Measurements from ENCODE around the gene CAPRIN2. TPM values are rescaled to one million over a fixed set of nuclear protein-coding genes. Genes with fewer than 3 reads are reported as not detected.

CAPRIN2 gene
- total and polyA plus RNA-seq, 2 of the 4 experiments (the other 2 are of a cell fraction): 18.9 to 23.8 TPM

DNA sequence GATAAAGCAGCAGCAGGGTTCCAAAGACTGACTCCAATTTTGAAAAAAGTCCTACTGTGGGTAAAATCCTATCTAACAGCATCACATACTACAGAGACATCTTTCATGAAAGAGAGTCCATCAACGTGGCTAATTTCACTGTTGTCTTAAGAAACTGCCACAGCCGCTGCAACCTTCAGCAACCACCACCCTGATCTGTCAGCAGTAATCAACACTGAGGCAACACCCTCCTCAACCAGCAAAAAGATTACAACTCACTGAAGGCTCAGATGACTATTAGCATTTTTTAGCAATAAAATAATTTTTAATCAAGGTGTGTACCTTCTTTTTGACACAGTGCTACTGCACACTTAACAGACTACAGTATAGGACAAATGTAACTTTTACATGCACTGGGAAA, 6.6 kb downstream of the CAPRIN2 start:
- no peak overlapping the region for H2BK5ac ChIP-seq (ENCODE audit: low read depth, low read length, poor library complexity, severe bottlenecking)
- CTCF ChIA-PET: no interaction called here

More for the DNA sequence above, 6.6 kb downstream of the CAPRIN2 start:
- POLR2A ChIA-PET (ENCODE audit: unreplicated experiment): no interaction called here
- Histone ChIP-seq H3K9me1 (ENCODE audit: insufficient read depth, low read length) (peaks cover 5% of the 10 kb centered on the region; the same call in 1 of the 2 replicates), H3K9ac (ENCODE audit: low read depth, low read length) (no peak overlapping the region), H3K56ac (ENCODE audit: extremely low read depth, insufficient read depth, low read length) (no peak overlapping the region), H2AK9ac (replicated peaks; ENCODE audit: low read depth, low read length, poor library complexity) (no peak overlapping the region), H3K36me3 (ENCODE audit: control insufficient read depth, insufficient read depth, low read length) (peaks cover 10% of the 10 kb centered on the region; the same call in 1 of the 2 replicates), H3K14ac (replicated peaks; ENCODE audit: low read depth, low read length) (no peak overlapping the region), H2BK15ac (ENCODE audit: low read depth, low read length) (no peak overlapping the region), H4K91ac (ENCODE audit: insufficient read depth, low read depth, low read length) (no peak overlapping the region), H2AK5ac (ENCODE audit: low read depth, low read length) (no peak overlapping the region), H3K4ac (ENCODE audit: low read depth, low read length) (no peak overlapping the region), H4K8ac (ENCODE audit: low read depth in 2 of 2, low read length in 2 of 2) (no peak overlapping the region), H2BK120ac (ENCODE audit: low read depth, low read length) (no peak overlapping the region), H3K18ac (ENCODE audit: low read depth, low read length) (no peak overlapping the region), H3K23ac (ENCODE audit: low read depth, low read length) (no peak overlapping the region), H3K4me1 (ENCODE audit: control insufficient read depth, insufficient read depth, low read length) (peaks cover 1% of the 10 kb centered on the region; the same call in 1 of the 2 replicates), H4K5ac (ENCODE audit: low read depth, low read length) (no peak overlapping the region), H3K27ac (ENCODE audit: insufficient read depth, low read length) (no peak overlapping the region), H2BK20ac (ENCODE audit: low read depth, low read length) (no peak overlapping the region), H3K4me2 (ENCODE audit: low read depth, low read length) (no peak overlapping the region), H3K4me3 (ENCODE audit: insufficient read depth, low read depth, low read length) (no peak overlapping the region), H4K20me1 (ENCODE audit: insufficient read depth, low read length) (no peaks in the 10 kb centered on the region), H2AFZ (replicated peaks; ENCODE audit: low read length, poor library complexity) (no peak overlapping the region), H3K79me1 (ENCODE audit: low read depth in 1 of 2, low read length in 2 of 2) (peaks cover 37 to 70% of the 10 kb centered on the region in 2 experiments), H3K27me3 (ENCODE audit: control insufficient read depth, insufficient read depth, low read length) (no peaks in the 10 kb centered on the region), H3K9me3 (ENCODE audit: control insufficient read depth, insufficient read depth, low read length) (no peaks in the 10 kb centered on the region)
- no peak for DNase-seq
- dilution Hi-C loops (cut with HindIII; ENCODE audit: low sequenced_read_pairs, unreplicated experiment): no loop called here
- no peak for TF ChIP-seq MXI1 (IDR thresholded peaks at IDR 0.05; ENCODE audit: borderline replicate concordance, low read depth, low read length)
- TF ChIP-seq CHD1 (IDR thresholded peaks at IDR 0.05; ENCODE audit: low read depth, low read length): no peak
- TF ChIP-seq CEBPB (IDR thresholded peaks at IDR 0.05; ENCODE audit: low read depth, low read length): no peak
- no peak for TF ChIP-seq MAZ (IDR thresholded peaks at IDR 0.05; ENCODE audit: borderline replicate concordance, low read depth, low read length)
- TF ChIP-seq SMC3 (IDR thresholded peaks at IDR 0.05; ENCODE audit: low read depth, low read length): no peak
- TF ChIP-seq RCOR1 (IDR thresholded peaks at IDR 0.05; ENCODE audit: insufficient replicate concordance, low read length): no peak
- TF ChIP-seq, protein P1, sequence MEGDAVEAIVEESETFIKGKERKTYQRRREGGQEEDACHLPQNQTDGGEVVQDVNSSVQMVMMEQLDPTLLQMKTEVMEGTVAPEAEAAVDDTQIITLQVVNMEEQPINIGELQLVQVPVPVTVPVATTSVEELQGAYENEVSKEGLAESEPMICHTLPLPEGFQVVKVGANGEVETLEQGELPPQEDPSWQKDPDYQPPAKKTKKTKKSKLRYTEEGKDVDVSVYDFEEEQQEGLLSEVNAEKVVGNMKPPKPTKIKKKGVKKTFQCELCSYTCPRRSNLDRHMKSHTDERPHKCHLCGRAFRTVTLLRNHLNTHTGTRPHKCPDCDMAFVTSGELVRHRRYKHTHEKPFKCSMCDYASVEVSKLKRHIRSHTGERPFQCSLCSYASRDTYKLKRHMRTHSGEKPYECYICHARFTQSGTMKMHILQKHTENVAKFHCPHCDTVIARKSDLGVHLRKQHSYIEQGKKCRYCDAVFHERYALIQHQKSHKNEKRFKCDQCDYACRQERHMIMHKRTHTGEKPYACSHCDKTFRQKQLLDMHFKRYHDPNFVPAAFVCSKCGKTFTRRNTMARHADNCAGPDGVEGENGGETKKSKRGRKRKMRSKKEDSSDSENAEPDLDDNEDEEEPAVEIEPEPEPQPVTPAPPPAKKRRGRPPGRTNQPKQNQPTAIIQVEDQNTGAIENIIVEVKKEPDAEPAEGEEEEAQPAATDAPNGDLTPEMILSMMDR (conservative IDR thresholded peaks at IDR 0.05; ENCODE audit: low read depth, low read length): no peak
- no peak for TF ChIP-seq RAD21 (IDR thresholded peaks at IDR 0.05; ENCODE audit: low read length)
- no peak for TF ChIP-seq POLR2A (IDR thresholded peaks at IDR 0.05; ENCODE audit: low read depth, low read length)
- no peak for TF ChIP-seq NFE2L2 (IDR thresholded peaks at IDR 0.05; ENCODE audit: low read depth, low read length)
- no peak for TF ChIP-seq FOS (IDR thresholded peaks at IDR 0.05; ENCODE audit: low read depth, low read length)
- TF ChIP-seq, protein P2, sequence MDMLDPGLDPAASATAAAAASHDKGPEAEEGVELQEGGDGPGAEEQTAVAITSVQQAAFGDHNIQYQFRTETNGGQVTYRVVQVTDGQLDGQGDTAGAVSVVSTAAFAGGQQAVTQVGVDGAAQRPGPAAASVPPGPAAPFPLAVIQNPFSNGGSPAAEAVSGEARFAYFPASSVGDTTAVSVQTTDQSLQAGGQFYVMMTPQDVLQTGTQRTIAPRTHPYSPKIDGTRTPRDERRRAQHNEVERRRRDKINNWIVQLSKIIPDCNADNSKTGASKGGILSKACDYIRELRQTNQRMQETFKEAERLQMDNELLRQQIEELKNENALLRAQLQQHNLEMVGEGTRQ (IDR thresholded peaks at IDR 0.05; ENCODE audit: low read depth, low read length): no peak
- no peak for TF ChIP-seq MAFK (IDR thresholded peaks at IDR 0.05; ENCODE audit: low read depth, low read length)
- TF ChIP-seq, protein P3, sequence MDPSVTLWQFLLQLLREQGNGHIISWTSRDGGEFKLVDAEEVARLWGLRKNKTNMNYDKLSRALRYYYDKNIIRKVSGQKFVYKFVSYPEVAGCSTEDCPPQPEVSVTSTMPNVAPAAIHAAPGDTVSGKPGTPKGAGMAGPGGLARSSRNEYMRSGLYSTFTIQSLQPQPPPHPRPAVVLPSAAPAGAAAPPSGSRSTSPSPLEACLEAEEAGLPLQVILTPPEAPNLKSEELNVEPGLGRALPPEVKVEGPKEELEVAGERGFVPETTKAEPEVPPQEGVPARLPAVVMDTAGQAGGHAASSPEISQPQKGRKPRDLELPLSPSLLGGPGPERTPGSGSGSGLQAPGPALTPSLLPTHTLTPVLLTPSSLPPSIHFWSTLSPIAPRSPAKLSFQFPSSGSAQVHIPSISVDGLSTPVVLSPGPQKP (IDR thresholded peaks at IDR 0.05; ENCODE audit: borderline replicate concordance, low read depth, low read length): no peak
- no peak for TF ChIP-seq RFX5 (IDR thresholded peaks at IDR 0.05; ENCODE audit: low read depth, low read length)
- ATAC-seq (ENCODE audit: low read depth): no peak
- in situ Hi-C loops (cut with MboI; ENCODE audit: low sequenced_read_pairs): no loop called here
- no TSS peak for BruUV-seq (replicated peaks)
- WGBS, 2 experiments (ENCODE audit: extremely low coverage in 2 of 2, insufficient read length in 1 of 2): 80% methylated on average over 1 of the region's 2 CpGs; no CpG with 5 or more reads in 1 of the 2 experiments
- intact Hi-C loops (cut with micrococcal nuclease): no loop called here

Measured in IMR-90 (cell line).